ENCODE data around the gene HYAL1. TPM values are rescaled to one million over a fixed set of nuclear protein-coding genes. Genes with fewer than 3 reads are reported as not detected.

The HYAL1 gene
- total RNA-seq, 1 donor from 2014 or later, result 0.47 TPM

- POLR2A ChIA-PET, result interaction anchor here (1.9 to 9.7 kb wide), 3 partner anchors 18 to 31 kb away, joined by 10 to 167 read pairs (median 20); partner anchors contain the start of genes CYB561D2, HYAL3, NAA80 and NPRL2
- H3K4me1 Mint-ChIP-seq, result peaks cover 43% of the 10 kb centered on the region
- no peak for DNase-seq
Measured at GRCh38 chr3:50319894-50320625, 16.7 kb upstream of the HYAL1 start.

DNA sequence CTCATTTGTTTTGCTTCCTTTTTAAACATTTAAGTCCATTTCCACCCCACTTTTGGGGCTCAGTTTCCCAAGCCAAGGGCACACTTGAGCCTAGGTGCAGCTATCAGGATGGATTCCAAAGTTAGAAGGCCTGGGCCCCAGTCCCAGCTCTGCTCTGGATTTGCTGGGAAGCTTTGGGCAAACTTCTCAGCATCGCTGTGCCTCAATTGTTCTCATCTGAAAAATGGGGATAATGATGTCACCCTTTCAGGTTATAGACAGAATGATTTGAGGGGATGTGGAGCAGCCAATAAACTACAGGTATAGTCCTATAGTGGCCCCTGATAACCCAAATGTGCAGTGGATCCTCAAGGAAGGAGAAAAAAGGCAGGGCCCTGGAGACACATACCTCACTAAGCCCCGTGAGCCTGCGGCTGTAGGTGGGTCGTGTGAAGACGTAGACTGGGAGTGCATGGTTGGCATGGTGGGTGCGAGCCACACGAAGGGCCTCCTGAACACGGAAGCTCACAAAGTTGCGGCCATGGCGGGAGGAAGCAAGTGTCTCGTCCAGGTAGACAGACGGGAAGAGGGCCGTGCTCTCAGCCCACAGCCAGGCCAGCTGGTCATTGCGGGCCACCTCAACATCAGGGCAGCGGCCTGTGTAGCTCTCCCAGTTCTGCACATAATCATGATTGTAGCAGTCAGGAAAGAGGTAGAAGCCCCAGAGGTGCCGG lies 16.0 kb upstream of the HYAL1 start:
- peak overlapping the region; percentile 15 for H3K4me3 Mint-ChIP-seq
- no peak for ATAC-seq (ENCODE audit: low read depth)
- intact Hi-C loops (cut with micrococcal nuclease), result no loop called here
- H3K27me3 Mint-ChIP-seq, result no peaks in the 10 kb centered on the region
- ChIA-PET CTCF (interaction anchor here (1.6 kb wide), 1 partner anchor 20 kb away, joined by 3 read pairs; the partner anchor contains the start of genes HYAL3 and NAA80), POLR2A (interaction anchor here (0.9 to 9.7 kb wide), 3 partner anchors 19 to 27 kb away, joined by 4 to 167 read pairs (median 4); partner anchors contain the start of genes HYAL3, IFRD2, NAA80 and RASSF1)
- no peak for TF ChIP-seq CTCF (IDR thresholded peaks at IDR 0.05)
- peaks cover 39% of the 10 kb centered on the region for H3K4me1 Mint-ChIP-seq
- peaks cover 3% of the 10 kb centered on the region for H3K36me3 Mint-ChIP-seq (ENCODE audit: low read depth)
- DNase-seq, result no peak
- H3K9me3 Mint-ChIP-seq, result no peaks in the 10 kb centered on the region
- H3K27ac Mint-ChIP-seq, result no peak overlapping the region

More at GRCh38 chr3:50319894-50320625, 16.7 kb upstream of the HYAL1 start:
- H3K9me3 Mint-ChIP-seq, result no peaks in the 10 kb centered on the region
- H3K4me3 Mint-ChIP-seq, result peak overlapping the region; percentile 88
- no peak for ATAC-seq (ENCODE audit: low read depth)
- TF ChIP-seq CTCF (IDR thresholded peaks at IDR 0.05), result no peak
- intact Hi-C loops (cut with micrococcal nuclease), result loop anchor here (2.0 to 5.0 kb wide), 2 partner anchors 17 to 1603 kb away; partner anchors contain the start of gene IP6K2
- H3K27ac Mint-ChIP-seq, result no peak overlapping the region
- CTCF ChIA-PET, result interaction anchor here (0.5 kb wide), 1 partner anchor 211 kb away, joined by 3 read pairs; no protein-coding TSS in a partner anchor
- H3K36me3 Mint-ChIP-seq (ENCODE audit: low read depth), result peaks cover 10% of the 10 kb centered on the region
- no peaks in the 10 kb centered on the region for H3K27me3 Mint-ChIP-seq

DNA sequence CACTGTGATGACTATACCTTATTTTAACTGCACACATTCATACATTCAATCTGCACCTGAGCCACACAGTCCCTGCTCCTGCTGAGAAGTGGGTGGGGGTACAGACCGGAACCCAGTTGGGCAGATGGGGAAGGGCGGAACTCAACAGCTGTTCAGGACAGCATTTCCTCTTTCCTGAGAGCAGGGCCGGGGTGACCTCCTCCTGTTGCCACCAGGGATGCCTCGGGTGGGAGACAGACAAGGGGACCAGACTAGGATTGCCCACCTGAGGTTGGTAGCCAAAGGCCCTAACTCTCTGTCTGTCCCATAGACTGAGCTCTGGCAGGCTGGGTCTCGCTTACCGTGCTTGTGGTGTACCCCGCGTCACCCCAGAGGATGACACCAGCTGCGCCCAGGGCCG lies 15.2 kb upstream of the HYAL1 start:
- Mint-ChIP-seq H3K27ac (no peak overlapping the region), H3K9me3 (no peaks in the 10 kb centered on the region), H3K4me1 (peaks cover 39% of the 10 kb centered on the region), H3K27me3 (no peaks in the 10 kb centered on the region), H3K36me3 (ENCODE audit: low read depth) (peaks cover 3% of the 10 kb centered on the region), H3K4me3 (no peak overlapping the region)
- POLR2A ChIA-PET, result interaction anchor here (0.9 to 1.3 kb wide), 2 partner anchors 19 to 27 kb away, joined by 4 read pairs; partner anchors contain the start of genes HYAL3, IFRD2 and NAA80
- ATAC-seq (ENCODE audit: low read depth), result no peak
- intact Hi-C loops (cut with micrococcal nuclease), result no loop called here
- TF ChIP-seq CTCF (IDR thresholded peaks at IDR 0.05), result no peak
- CTCF ChIA-PET, result interaction anchor here (1.6 kb wide), 1 partner anchor 20 kb away, joined by 3 read pairs; the partner anchor contains the start of genes HYAL3 and NAA80
- no peak for DNase-seq

- ChIA-PET CTCF (interaction anchor here (1.6 kb wide), 1 partner anchor 19 kb away, joined by 3 read pairs; the partner anchor contains the start of genes HYAL3 and NAA80), POLR2A (interaction anchor here (1.3 kb wide), 2 partner anchors 19 to 26 kb away, joined by 4 read pairs; partner anchors contain the start of genes HYAL3, IFRD2 and NAA80)
- no peaks in the 10 kb centered on the region for H3K9me3 Mint-ChIP-seq
- DNase-seq (no peak), ATAC-seq (ENCODE audit: low read depth) (no peak)
- no peak overlapping the region for H3K4me3 Mint-ChIP-seq
- H3K27me3 Mint-ChIP-seq, result no peaks in the 10 kb centered on the region
- H3K4me1 Mint-ChIP-seq, result peaks cover 38% of the 10 kb centered on the region
- H3K36me3 Mint-ChIP-seq (ENCODE audit: low read depth), result peaks cover 3% of the 10 kb centered on the region
- intact Hi-C loops (cut with micrococcal nuclease), result no loop called here
- TF ChIP-seq CTCF (IDR thresholded peaks at IDR 0.05), result no peak
- no peak overlapping the region for H3K27ac Mint-ChIP-seq
Measured at GRCh38 chr3:50318163-50318562, 14.8 kb upstream of the HYAL1 start.
